ENCODE data around the gene FCAMR.

Gene FCAMR, protein sequence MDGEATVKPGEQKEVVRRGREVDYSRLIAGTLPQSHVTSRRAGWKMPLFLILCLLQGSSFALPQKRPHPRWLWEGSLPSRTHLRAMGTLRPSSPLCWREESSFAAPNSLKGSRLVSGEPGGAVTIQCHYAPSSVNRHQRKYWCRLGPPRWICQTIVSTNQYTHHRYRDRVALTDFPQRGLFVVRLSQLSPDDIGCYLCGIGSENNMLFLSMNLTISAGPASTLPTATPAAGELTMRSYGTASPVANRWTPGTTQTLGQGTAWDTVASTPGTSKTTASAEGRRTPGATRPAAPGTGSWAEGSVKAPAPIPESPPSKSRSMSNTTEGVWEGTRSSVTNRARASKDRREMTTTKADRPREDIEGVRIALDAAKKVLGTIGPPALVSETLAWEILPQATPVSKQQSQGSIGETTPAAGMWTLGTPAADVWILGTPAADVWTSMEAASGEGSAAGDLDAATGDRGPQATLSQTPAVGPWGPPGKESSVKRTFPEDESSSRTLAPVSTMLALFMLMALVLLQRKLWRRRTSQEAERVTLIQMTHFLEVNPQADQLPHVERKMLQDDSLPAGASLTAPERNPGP

GRCh38 chr1:206970446-206970845 lies at the start of gene FCAMR:
Gene FCAMR (minus strand): TSS chr1:206970460. CDS start chr1:206970125, 335 bp downstream.
- in situ Hi-C loops (cut with HindIII; ENCODE audit: low sequenced_read_pairs) = loop anchor here (5.0 kb wide), 1 partner anchor 52 kb away; no protein-coding TSS in a partner anchor

- in situ Hi-C loops (cut with HindIII; ENCODE audit: low sequenced_read_pairs) = loop anchor here (5.0 kb wide), 1 partner anchor 47 kb away; the partner anchor contains the start of gene FCAMR
These were observed 49.4 kb upstream of the FCAMR start for GRCh38 chr1:207019661-207020060.

DNA sequence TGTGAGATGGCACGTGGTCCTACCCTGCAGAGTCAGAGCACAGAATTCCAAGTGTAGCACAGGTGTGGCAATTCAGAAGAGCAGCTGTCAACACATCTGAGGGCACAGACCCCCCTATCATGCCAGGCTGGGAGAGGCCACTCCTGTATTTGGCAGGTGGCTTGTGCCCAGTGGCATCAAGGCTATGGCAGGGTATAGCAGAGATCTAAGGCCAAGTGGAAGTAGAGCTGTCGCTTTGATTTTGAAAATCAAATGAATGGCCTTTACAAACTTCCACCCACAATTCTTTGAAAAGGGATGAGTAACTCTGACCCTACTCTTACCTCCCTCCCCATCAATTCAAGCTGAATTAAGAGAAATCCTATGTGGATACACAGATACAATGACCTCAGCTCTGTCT lies 48.9 kb upstream of the FCAMR start:
- in situ Hi-C loops (cut with HindIII; ENCODE audit: low sequenced_read_pairs) = no loop called here

GRCh38 chr1:207018707-207019106 lies 48.4 kb upstream of the FCAMR start:
- in situ Hi-C loops (cut with HindIII; ENCODE audit: low sequenced_read_pairs) = no loop called here

GRCh38 chr1:207017615-207018559 lies 47.6 kb upstream of the FCAMR start:
- in situ Hi-C loops (cut with HindIII; ENCODE audit: low sequenced_read_pairs) = no loop called here

DNA sequence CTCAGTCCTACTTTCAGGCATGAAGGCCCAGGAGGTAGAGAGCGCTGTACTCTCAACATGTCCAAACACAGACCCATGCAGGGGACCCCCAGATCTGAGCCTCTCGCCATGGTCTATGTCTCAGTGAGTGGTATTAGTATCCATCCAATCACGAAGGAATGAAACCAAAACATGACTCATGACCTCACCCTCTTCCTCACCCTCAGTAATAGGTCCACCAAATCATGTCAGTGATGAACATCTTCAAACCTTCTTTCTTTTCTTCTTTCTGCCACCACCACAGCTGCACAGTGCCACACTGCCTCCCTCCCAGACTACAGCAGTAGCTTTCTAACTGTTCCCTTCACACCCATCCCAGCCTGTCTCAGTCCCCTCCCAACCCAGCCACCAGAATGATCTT lies 45.5 kb upstream of the FCAMR start:
- in situ Hi-C loops (cut with HindIII; ENCODE audit: low sequenced_read_pairs) = no loop called here

GRCh38 chr1:207014728-207015127 lies 44.5 kb upstream of the FCAMR start:
- in situ Hi-C loops (cut with HindIII; ENCODE audit: low sequenced_read_pairs) = no loop called here

- in situ Hi-C loops (cut with HindIII; ENCODE audit: low sequenced_read_pairs) = no loop called here
These were observed 43.2 kb upstream of the FCAMR start for GRCh38 chr1:207013321-207014085.

DNA sequence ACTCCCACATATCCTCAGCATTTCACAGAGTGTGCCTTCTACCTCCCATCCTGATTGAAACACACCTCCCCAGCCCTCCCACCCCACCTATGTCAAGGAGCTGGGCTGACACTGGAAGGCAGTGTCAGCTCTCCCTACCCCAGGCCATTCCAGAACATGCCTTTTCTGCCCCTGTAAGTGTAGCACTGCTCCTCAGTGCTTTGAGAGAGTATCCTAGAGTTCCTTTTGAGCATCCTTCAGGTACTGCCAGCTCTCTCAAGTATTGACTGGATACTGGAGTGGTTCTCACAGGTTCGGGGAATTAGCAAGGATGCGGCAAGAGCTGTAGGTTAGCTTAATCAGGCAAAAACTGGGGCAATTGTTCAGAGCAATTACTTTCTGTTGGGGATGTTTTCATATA lies 40.5 kb upstream of the FCAMR start:
- in situ Hi-C loops (cut with HindIII; ENCODE audit: low sequenced_read_pairs) = no loop called here

GRCh38 chr1:207009945-207010344 lies 39.7 kb upstream of the FCAMR start:
- in situ Hi-C loops (cut with HindIII; ENCODE audit: low sequenced_read_pairs) = no loop called here

DNA sequence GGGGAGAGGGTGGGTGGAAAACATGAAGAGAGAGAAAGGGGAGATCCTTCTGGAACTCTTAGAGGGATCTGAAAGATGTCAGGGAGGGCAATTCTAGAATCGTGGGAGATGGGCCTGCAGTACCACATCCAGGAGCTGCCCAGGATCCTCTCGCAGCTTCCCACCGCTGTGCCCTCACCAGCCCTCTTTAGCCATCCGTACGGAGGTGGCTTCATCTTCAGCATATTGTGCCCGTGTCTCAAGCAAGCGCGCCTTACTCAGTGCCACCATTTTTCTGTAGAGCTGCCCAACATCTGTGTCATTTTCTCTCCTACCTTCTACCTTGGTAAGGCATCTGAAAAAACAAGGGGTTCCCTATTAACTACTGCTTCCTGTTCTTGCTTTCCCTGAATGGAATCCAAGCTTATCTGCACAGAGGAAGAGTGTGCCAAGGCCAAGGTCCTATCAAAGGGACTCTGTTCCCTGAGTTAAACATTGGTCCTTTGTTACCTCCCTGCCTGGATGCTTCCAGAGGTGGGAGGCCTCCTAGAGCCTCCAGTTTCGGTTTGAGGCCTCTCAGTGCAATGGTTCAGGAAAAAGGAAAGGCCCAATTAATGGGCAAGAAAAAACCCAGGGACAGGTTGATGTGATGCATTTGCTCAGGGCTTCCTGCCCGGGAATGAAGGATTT lies 39.1 kb upstream of the FCAMR start:
- in situ Hi-C loops (cut with HindIII; ENCODE audit: low sequenced_read_pairs) = no loop called here

- in situ Hi-C loops (cut with HindIII; ENCODE audit: low sequenced_read_pairs) = no loop called here
These were observed 37.2 kb upstream of the FCAMR start for GRCh38 chr1:207007352-207008033.

DNA sequence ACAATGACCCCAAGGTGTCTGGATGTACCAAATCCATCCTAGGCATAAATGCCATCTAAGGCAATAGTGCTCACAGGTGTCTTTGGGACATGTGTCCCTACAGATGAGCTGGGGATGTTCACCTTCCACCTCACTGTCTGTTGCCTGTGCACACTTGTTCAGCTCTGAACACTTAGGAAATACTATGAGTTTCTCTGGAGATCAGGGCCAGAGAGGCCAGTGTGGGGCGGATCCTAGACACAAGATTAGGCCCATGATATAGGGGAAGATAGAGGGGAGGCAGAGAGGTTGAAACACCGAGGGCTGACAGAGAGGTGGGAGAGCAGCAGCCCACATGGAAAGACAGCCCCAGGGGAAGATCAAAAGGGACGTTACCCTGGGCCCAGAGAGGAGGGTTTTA lies 36.7 kb upstream of the FCAMR start:
- in situ Hi-C loops (cut with HindIII; ENCODE audit: low sequenced_read_pairs) = no loop called here

DNA sequence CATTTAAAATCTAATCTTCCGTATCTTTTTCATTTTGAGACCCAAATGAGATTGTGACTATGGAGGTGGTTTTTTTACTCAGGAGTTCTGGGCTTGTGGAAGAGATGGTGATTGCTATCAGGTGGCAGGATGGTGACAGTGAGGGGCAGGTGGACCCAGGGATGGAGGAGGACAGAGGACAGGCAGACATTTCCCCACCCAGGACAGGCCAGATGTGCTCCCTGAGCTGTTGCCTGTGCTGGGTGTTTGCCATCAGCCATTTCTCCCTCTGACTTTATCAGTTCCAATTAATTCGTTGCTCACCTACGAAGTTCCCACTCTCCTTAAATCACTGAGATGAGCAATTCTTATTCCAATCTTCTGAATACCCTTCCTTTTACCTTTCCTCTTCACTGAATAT lies 35.8 kb upstream of the FCAMR start:
- in situ Hi-C loops (cut with HindIII; ENCODE audit: low sequenced_read_pairs) = no loop called here

DNA sequence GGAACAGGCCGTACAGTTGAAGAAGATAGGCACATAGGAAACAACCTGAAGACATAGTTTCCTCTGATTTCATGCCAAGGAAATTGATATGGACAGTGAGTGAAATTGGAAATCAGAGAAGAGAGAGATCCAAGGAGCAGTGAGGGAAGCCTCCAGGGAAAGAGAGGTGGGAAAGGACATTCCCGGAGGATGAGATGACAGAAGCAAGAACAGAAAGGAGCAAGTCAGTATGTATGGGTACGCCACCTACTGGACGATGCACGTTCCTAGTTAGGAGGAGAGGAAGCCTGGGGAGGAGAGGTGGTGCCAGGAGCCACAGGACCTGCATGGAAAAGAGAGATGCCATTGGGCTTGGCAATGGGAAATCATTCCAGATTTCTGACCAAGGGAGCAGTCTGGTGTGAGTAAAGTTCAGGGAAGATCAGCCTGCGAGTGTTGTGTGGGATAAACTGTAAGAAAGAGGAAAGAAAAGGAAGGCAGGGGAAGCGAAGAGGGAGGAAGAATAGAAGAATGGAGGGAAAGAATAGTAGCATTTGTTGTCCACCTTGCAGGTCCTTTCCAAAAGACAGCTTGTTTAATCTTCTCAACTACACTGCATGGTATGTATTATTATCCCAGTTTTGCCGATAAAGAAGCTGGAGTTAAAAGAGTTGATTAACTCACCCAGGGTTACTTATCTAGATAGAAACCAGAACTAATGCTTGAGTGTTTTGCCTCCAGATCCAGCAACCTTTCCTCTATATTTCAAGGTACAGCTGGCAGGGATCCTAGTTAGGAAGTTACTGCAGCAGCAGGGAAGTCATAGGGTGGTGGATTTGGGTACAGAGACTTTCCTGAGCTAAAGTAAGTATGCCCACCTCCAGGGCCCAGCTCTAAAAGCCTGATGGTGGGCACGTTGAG lies 34.9 kb upstream of the FCAMR start:
- in situ Hi-C loops (cut with HindIII; ENCODE audit: low sequenced_read_pairs) = no loop called here

GRCh38 chr1:207003210-207003609 lies 33.0 kb upstream of the FCAMR start:
- in situ Hi-C loops (cut with HindIII; ENCODE audit: low sequenced_read_pairs) = no loop called here

DNA sequence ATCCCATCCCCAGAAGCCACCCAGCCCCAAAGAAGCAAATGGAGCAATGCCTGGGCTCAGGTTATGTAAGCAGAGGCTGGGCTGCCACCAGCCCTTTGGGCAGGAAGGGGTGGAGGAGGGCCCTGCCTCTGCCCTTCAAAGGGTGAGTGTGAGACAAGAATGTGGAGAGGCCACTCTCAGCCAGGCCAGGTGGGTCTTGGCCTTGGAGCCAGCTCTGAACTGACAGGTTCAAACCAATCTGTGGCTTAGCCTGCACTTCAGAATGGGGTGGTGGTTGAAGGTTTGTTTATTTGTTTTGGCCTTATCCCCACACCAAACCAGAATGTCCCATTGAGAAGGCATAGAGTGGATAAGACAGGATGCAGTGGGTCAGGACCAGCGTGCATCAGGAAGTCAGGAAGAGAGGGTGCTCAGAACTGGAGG lies 32.5 kb upstream of the FCAMR start:
- in situ Hi-C loops (cut with HindIII; ENCODE audit: low sequenced_read_pairs) = no loop called here

- in situ Hi-C loops (cut with HindIII; ENCODE audit: low sequenced_read_pairs) = no loop called here
These were observed 31.4 kb upstream of the FCAMR start for GRCh38 chr1:207001492-207002245.

Data from DLD1 (cell line).